IMR-90 (cell line): Measurements from ENCODE around the gene TDRKH. TPM values are rescaled to one million over a fixed set of nuclear protein-coding genes. Genes with fewer than 3 reads are reported as not detected.
A peak's percentile ranks its signal among the peaks of the same experiment; 100 is the strongest.

Experiments
- ATAC-seq: fragments of 200-7000 bp; cut with Tn5 transposase; 2 replicates; pipeline ENCODE4 v1.9.1; 2020; ENCODE audit warnings: low read depth, mild to moderate bottlenecking, moderate library complexity
- BruUV-seq: library from RNA; stranded (reverse); fragments of 400-500 nt; replicated peaks from 2 replicates; lab custom pipeline; 2021; lab: Mats Ljungman, UMichigan
- CTCF ChIA-PET: fragments of 300-600 bp; formaldehyde crosslinking; extraction: SDS; loops from one replicate; lab custom pipeline; 2021; ENCODE audit warnings: antibody characterized with exemption; lab: Yijun Ruan, JAX
- POLR2A ChIA-PET: fragments of 300-600 bp; sonication (Branson Sonifier 250); formaldehyde crosslinking; loops from one replicate; lab custom pipeline; 2022; ENCODE audit warnings: antibody characterized with exemption; ENCODE audit not compliant: unreplicated experiment; lab: Charles Lee
- DNase-seq: peaks from one replicate; pipeline ENCODE4 v3.0.0; 2013
- H2AFZ ChIP-seq: replicated peaks from 2 replicates; pipeline ENCODE3; 2013; ENCODE audit warnings: low read length, mild to moderate bottlenecking; ENCODE audit not compliant: poor library complexity
- H2AK5ac ChIP-seq: 2 replicates; pipeline ENCODE4 v1.6.1; 2013; ENCODE audit warnings: low read depth, low read length, inconsistent platforms
- H2AK9ac ChIP-seq: replicated peaks from 2 replicates; pipeline ENCODE3; 2013; ENCODE audit warnings: mild to moderate bottlenecking, low read depth, low read length, moderate library complexity; ENCODE audit not compliant: poor library complexity
- H2BK120ac ChIP-seq: 2 replicates; pipeline ENCODE4 v1.6.1; 2013; ENCODE audit warnings: low read depth, low read length, inconsistent platforms
- H2BK15ac ChIP-seq: 3 replicates; pipeline ENCODE4 v1.6.1; 2013; ENCODE audit warnings: low read depth, low read length, inconsistent platforms
- H2BK20ac ChIP-seq: 2 replicates; pipeline ENCODE4 v1.6.1; 2013; ENCODE audit warnings: low read depth, mild to moderate bottlenecking, inconsistent platforms, low read length, moderate library complexity
- H2BK5ac ChIP-seq: 2 replicates; pipeline ENCODE4 v1.6.1; 2013; ENCODE audit warnings: mild to moderate bottlenecking, low read depth, low read length, inconsistent platforms; ENCODE audit not compliant: poor library complexity, severe bottlenecking
- H3K14ac ChIP-seq: replicated peaks from 2 replicates; pipeline ENCODE4 v1.6.1; 2013; ENCODE audit warnings: low read depth, low read length, inconsistent platforms
- H3K18ac ChIP-seq: 2 replicates; pipeline ENCODE4 v1.6.1; 2013; ENCODE audit warnings: low read depth, low read length, control low read depth
- H3K23ac ChIP-seq: 2 replicates; pipeline ENCODE4 v1.6.1; 2013; ENCODE audit warnings: low read depth, low read length, inconsistent platforms
- H3K27ac ChIP-seq: 2 replicates; pipeline ENCODE4 v1.5.1; 2013; ENCODE audit warnings: mild to moderate bottlenecking, control low read depth, low read length; ENCODE audit not compliant: insufficient read depth
- H3K27me3 ChIP-seq: 2 replicates; pipeline ENCODE4 v1.6.1; 2013; ENCODE audit warnings: low read length; ENCODE audit not compliant: control insufficient read depth, insufficient read depth
- H3K36me3 ChIP-seq: 2 replicates; pipeline ENCODE4 v1.6.1; 2013; ENCODE audit warnings: low read length, mixed read lengths; ENCODE audit not compliant: control insufficient read depth, insufficient read depth
- H3K4ac ChIP-seq: 2 replicates; pipeline ENCODE4 v1.6.1; 2013; ENCODE audit warnings: low read depth, low read length, inconsistent platforms
- H3K4me1 ChIP-seq: 2 replicates; pipeline ENCODE4 v1.6.1; 2013; ENCODE audit warnings: low read length, mixed read lengths; ENCODE audit not compliant: control insufficient read depth, insufficient read depth
- H3K4me2 ChIP-seq: 2 replicates; pipeline ENCODE4 v1.6.1; 2013; ENCODE audit warnings: low read depth, mild to moderate bottlenecking, control low read depth, low read length, moderate library complexity
- H3K4me3 ChIP-seq: 2 replicates; pipeline ENCODE4 v1.5.1; 2013; ENCODE audit warnings: low read depth, mild to moderate bottlenecking, control low read depth, low read length, moderate library complexity; ENCODE audit not compliant: insufficient read depth
- H3K56ac ChIP-seq: 2 replicates; pipeline ENCODE4 v1.6.1; 2013; ENCODE audit warnings: low read length, inconsistent platforms; ENCODE audit not compliant: insufficient read depth; ENCODE audit errors: extremely low read depth
- H3K79me1 ChIP-seq, 2 experiments: 2 replicates each; pipeline ENCODE4 v1.6.1; 2013; ENCODE audit warnings: low read length in 2 of 2, inconsistent platforms in 1 of 2, low read depth in 1 of 2
- H3K9ac ChIP-seq: 2 replicates; pipeline ENCODE4 v1.6.1; 2013; ENCODE audit warnings: low read depth, low read length, control low read depth
- H3K9me1 ChIP-seq: 2 replicates; pipeline ENCODE4 v1.6.1; 2013; ENCODE audit warnings: low read length, inconsistent platforms; ENCODE audit not compliant: insufficient read depth
- H3K9me3 ChIP-seq: 2 replicates; pipeline ENCODE4 v1.6.1; 2013; ENCODE audit warnings: low read length; ENCODE audit not compliant: control insufficient read depth, insufficient read depth
- H4K20me1 ChIP-seq: 2 replicates; pipeline ENCODE4 v1.6.1; 2013; ENCODE audit warnings: low read length, inconsistent platforms; ENCODE audit not compliant: insufficient read depth
- H4K5ac ChIP-seq: 2 replicates; pipeline ENCODE4 v1.6.1; 2013; ENCODE audit warnings: mild to moderate bottlenecking, low read depth, low read length, control low read depth
- H4K8ac ChIP-seq, 2 experiments: 2 replicates each; pipeline ENCODE4 v1.6.1; 2013; ENCODE audit warnings: low read depth in 2 of 2, low read length in 2 of 2, control low read depth in 1 of 2, inconsistent platforms in 1 of 2
- H4K91ac ChIP-seq: 2 replicates; pipeline ENCODE4 v1.6.1; 2013; ENCODE audit warnings: low read depth, low read length, inconsistent platforms; ENCODE audit not compliant: insufficient read depth
- BHLHE40 ChIP-seq: fragments of 150-350 bp; IDR thresholded peaks from 2 replicates; pipeline ENCODE4 v1.6.1; 2016; ENCODE audit warnings: mild to moderate bottlenecking, low read depth, low read length
- CEBPB ChIP-seq: IDR thresholded peaks from 2 replicates; pipeline ENCODE4 v1.6.1; 2012; ENCODE audit warnings: low read depth, low read length, improper control_type of control experiment
- CHD1 ChIP-seq: IDR thresholded peaks from 2 replicates; pipeline ENCODE4 v1.6.1; 2012; ENCODE audit warnings: low read depth, low read length, improper control_type of control experiment
- CTCF ChIP-seq: conservative IDR thresholded peaks from 2 replicates; pipeline ENCODE4 v1.5.1; 2012; ENCODE audit warnings: mild to moderate bottlenecking, low read depth, low read length, improper control_type of control experiment
- ELK1 ChIP-seq: fragments of 150-350 bp; IDR thresholded peaks from 2 replicates; pipeline ENCODE4 v1.6.1; 2016; ENCODE audit warnings: low read depth, mild to moderate bottlenecking, low read length, moderate library complexity, borderline replicate concordance
- FOS ChIP-seq: fragments of 150-350 bp; IDR thresholded peaks from 2 replicates; pipeline ENCODE4 v1.6.1; 2016; ENCODE audit warnings: low read depth, low read length
- MAFK ChIP-seq: IDR thresholded peaks from 2 replicates; pipeline ENCODE4 v1.6.1; 2012; ENCODE audit warnings: low read depth, low read length, improper control_type of control experiment
- MAZ ChIP-seq: IDR thresholded peaks from 2 replicates; pipeline ENCODE4 v1.6.1; 2012; ENCODE audit warnings: low read depth, mild to moderate bottlenecking, low read length, improper control_type of control experiment, moderate library complexity, borderline replicate concordance
- MXI1 ChIP-seq: IDR thresholded peaks from 2 replicates; pipeline ENCODE4 v1.6.1; 2012; ENCODE audit warnings: low read depth, mild to moderate bottlenecking, low read length, moderate library complexity, borderline replicate concordance
- NFE2L2 ChIP-seq: fragments of 150-350 bp; IDR thresholded peaks from 2 replicates; pipeline ENCODE4 v1.6.1; 2016; ENCODE audit warnings: low read depth, mild to moderate bottlenecking, low read length
- POLR2A ChIP-seq: IDR thresholded peaks from 2 replicates; pipeline ENCODE4 v1.6.1; 2012; ENCODE audit warnings: mild to moderate bottlenecking, low read depth, low read length
- RAD21 ChIP-seq: IDR thresholded peaks from 2 replicates; pipeline ENCODE4 v1.6.1; 2012; ENCODE audit warnings: low read length, improper control_type of control experiment
- RCOR1 ChIP-seq: IDR thresholded peaks from 2 replicates; pipeline ENCODE4 v1.6.1; 2012; ENCODE audit warnings: mild to moderate bottlenecking, low read length, improper control_type of control experiment; ENCODE audit not compliant: insufficient replicate concordance
- RFX5 ChIP-seq: IDR thresholded peaks from 2 replicates; pipeline ENCODE4 v1.8.0; 2012; ENCODE audit warnings: low read depth, mild to moderate bottlenecking, low read length, moderate library complexity
- SMC3 ChIP-seq: fragments of 150-350 bp; IDR thresholded peaks from 2 replicates; pipeline ENCODE4 v1.6.1; 2016; ENCODE audit warnings: low read depth, mild to moderate bottlenecking, antibody characterized with exemption, low read length, moderate library complexity
- WGBS, 2 experiments: methylation state at CpG; one replicate each; pipeline versions ENCODE4 v1.1.5 to v1.1.7; 2013; ENCODE audit warnings: missing lambda C conversion rate in 2 of 2; ENCODE audit not compliant: insufficient read length in 1 of 2; ENCODE audit errors: extremely low coverage in 2 of 2; 5-methylcytosine and 5-hydroxymethylcytosine counted together
- dilution Hi-C: fragments of 300-500 bp; cut with HindIII; formaldehyde crosslinking; loops from one replicate; pipeline ENCODE4 v1.14.3; 2018; ENCODE audit warnings: low sequenced_read_pairs; ENCODE audit not compliant: unreplicated experiment
- in situ Hi-C: fragments of 300-500 bp; cut with MboI; formaldehyde crosslinking; loops from 3 replicates; pipeline ENCODE4 v1.14.3; 2019; ENCODE audit warnings: low sequenced_read_pairs, inconsistent platforms, mixed read lengths
- intact Hi-C: fragments of 100-400 bp; cut with micrococcal nuclease; formaldehyde crosslinking; loops from 2 replicates; pipeline ENCODE4 v1.10.0; 2022
- polyA plus RNA-seq, 3 experiments: library from polyadenylated mRNA; depleted of rRNA; stranded (reverse); fragments of >200 nt; gene quantifications; 2 replicates each; pipeline ENCODE4 v1.2.3, GENCODE V29; 2012; ENCODE audit warnings: low replicate concordance in 1 of 3
- total RNA-seq: library from RNA; depleted of rRNA; stranded (reverse); fragments of >200 nt; gene quantifications from 2 replicates; pipeline ENCODE4 v1.2.3, GENCODE V29; 2012
- TF ChIP-seq, protein P1 (sequence below): fragments of 150-350 bp; IDR thresholded peaks from 2 replicates; pipeline ENCODE4 v1.6.1; 2017; ENCODE audit warnings: mild to moderate bottlenecking, antibody characterized with exemption, low read length, low read depth

Gene TDRKH
- total and polyA plus RNA-seq, 2 of the 4 experiments (the other 2 are of a cell fraction): 1.2 to 2.2 TPM

DNA sequence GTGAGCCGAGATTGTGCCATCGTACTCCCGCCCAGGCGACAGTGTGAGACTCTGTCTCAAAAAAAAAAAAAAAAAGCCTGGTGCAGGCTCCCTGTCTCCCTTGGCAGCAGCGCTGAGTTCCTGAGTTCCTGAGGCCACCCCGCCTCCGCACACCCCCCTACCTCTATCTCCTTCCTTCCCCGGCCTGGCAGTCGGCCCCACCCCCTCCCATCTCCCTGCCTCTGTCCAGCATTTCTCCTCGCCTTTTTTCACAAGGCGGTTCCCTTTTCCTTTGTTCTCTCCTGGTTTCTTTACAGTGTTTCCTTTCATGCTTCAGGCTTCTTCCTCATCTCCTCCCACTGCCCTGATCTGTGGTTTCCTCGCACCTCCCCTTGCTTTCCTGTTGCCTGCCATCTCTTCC is 38.6 kb upstream of the TDRKH start:
- dilution Hi-C loops: no loop called here
- no peak overlapping the region for H2BK20ac ChIP-seq
- intact Hi-C loops: no loop called here
- H3K4me2 ChIP-seq: no peak overlapping the region
- H3K36me3 ChIP-seq: no peaks in the 10 kb centered on the region
- H3K9ac ChIP-seq: no peak overlapping the region
- H3K79me1 ChIP-seq: no peaks in the 10 kb centered on the region
- H4K91ac ChIP-seq: no peak overlapping the region
- ChIA-PET CTCF (no interaction called here), POLR2A (no interaction called here)
- no peak overlapping the region for H4K8ac ChIP-seq
- no peaks in the 10 kb centered on the region for H3K4me1 ChIP-seq
- no TSS peak for BruUV-seq
- no peak overlapping the region for H2AK5ac ChIP-seq
- WGBS, 2 experiments: 4% methylated on average over 4 of the region's 12 CpGs; no CpG with 5 or more reads in 1 of the 2 experiments
- H4K5ac ChIP-seq: no peak overlapping the region
- H2BK15ac ChIP-seq: no peak overlapping the region
- no peaks in the 10 kb centered on the region for H3K9me1 ChIP-seq
- ATAC-seq: peak; percentile 58
- H3K27me3 ChIP-seq: peaks cover 57% of the 10 kb centered on the region
- H4K20me1 ChIP-seq: no peaks in the 10 kb centered on the region
- TF ChIP-seq RFX5 (no peak), RCOR1 (no peak), CEBPB (no peak), NFE2L2 (no peak), BHLHE40 (no peak), CTCF (no peak), SMC3 (no peak), ELK1 (no peak), POLR2A (no peak), RAD21 (no peak), CHD1 (no peak), FOS (no peak), MAFK (no peak), MAZ (no peak), MXI1 (no peak)
- TF ChIP-seq, protein P1, sequence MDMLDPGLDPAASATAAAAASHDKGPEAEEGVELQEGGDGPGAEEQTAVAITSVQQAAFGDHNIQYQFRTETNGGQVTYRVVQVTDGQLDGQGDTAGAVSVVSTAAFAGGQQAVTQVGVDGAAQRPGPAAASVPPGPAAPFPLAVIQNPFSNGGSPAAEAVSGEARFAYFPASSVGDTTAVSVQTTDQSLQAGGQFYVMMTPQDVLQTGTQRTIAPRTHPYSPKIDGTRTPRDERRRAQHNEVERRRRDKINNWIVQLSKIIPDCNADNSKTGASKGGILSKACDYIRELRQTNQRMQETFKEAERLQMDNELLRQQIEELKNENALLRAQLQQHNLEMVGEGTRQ: no peak
- H3K56ac ChIP-seq: no peak overlapping the region
- H2BK120ac ChIP-seq: no peak overlapping the region
- no peak overlapping the region for H3K4ac ChIP-seq
- DNase-seq: peak; percentile 11
- H3K9me3 ChIP-seq: no peaks in the 10 kb centered on the region
- H3K23ac ChIP-seq: no peak overlapping the region
- H3K14ac ChIP-seq: no peak overlapping the region
- no peak overlapping the region for H3K18ac ChIP-seq
- H2AK9ac ChIP-seq: no peak overlapping the region
- no peak overlapping the region for H3K4me3 ChIP-seq
- no peak overlapping the region for H3K27ac ChIP-seq
- in situ Hi-C loops: no loop called here
- H2BK5ac ChIP-seq: no peak overlapping the region
- H2AFZ ChIP-seq: no peak overlapping the region
